K562 (cell line): Measurements from ENCODE around the gene EGR2. TPM values are rescaled to one million over a fixed set of nuclear protein-coding genes. Genes with fewer than 3 reads are reported as not detected.
A peak's percentile ranks its signal among the peaks of the same experiment; 100 is the strongest.

ENCODE experiments used
- C11orf30 ChIP-seq: fragments of 450-650 bp; IDR thresholded peaks from 2 replicates; pipeline ENCODE4 v1.6.1; 2016; ENCODE audit warnings: low read depth, mild to moderate bottlenecking
- CREBBP ChIP-seq: IDR thresholded peaks from one replicate; pipeline ENCODE4 v1.6.1; 2012; ENCODE audit warnings: low read depth, mild to moderate bottlenecking, control low read depth, inconsistent platforms, low read length
- MAFF ChIP-seq: IDR thresholded peaks from 2 replicates; pipeline ENCODE4 v1.6.1; 2012; ENCODE audit warnings: low read length, improper control_type of control experiment
- NFRKB ChIP-seq: fragments of 450-650 bp; IDR thresholded peaks from 2 replicates; pipeline ENCODE4 v1.6.1; 2016; ENCODE audit warnings: low read depth
- PREB ChIP-seq: sonication (generic); formaldehyde crosslinking; IDR thresholded peaks from 2 replicates; pipeline ENCODE4 v1.8.1; 2023; ENCODE audit warnings: mild to moderate bottlenecking, missing genetic modification reagents
- PTRF ChIP-seq: fragments of 450-650 bp; IDR thresholded peaks from 2 replicates; pipeline ENCODE4 v1.6.1; 2016; ENCODE audit warnings: mild to moderate bottlenecking, missing genetic modification characterization, missing compliant biosample characterization
- PTTG1 ChIP-seq: fragments of 450-650 bp; IDR thresholded peaks from 2 replicates; pipeline ENCODE4 v1.6.1; 2016; ENCODE audit warnings: low read depth, mild to moderate bottlenecking, missing genetic modification characterization, missing compliant biosample characterization
- PURB ChIP-seq: sonication (generic); formaldehyde crosslinking; IDR thresholded peaks from 2 replicates; pipeline ENCODE4 v1.9.0; 2021; ENCODE audit warnings: low read depth, mild to moderate bottlenecking, missing genetic modification reagents
- XRCC3 ChIP-seq: fragments of 450-650 bp; IDR thresholded peaks from 2 replicates; pipeline ENCODE4 v1.6.1; 2017; ENCODE audit warnings: mild to moderate bottlenecking, moderate library complexity
- ZNF217 ChIP-seq: sonication (generic); formaldehyde crosslinking; IDR thresholded peaks from 2 replicates; pipeline ENCODE4 v1.8.0; 2022; ENCODE audit warnings: mild to moderate bottlenecking, missing genetic modification reagents
- ZNF75A ChIP-seq: fragments of 450-650 bp; formaldehyde crosslinking; IDR thresholded peaks from 2 replicates; pipeline ENCODE4 v1.4.0; 2020; ENCODE audit warnings: mild to moderate bottlenecking
- ZNF76 ChIP-seq: fragments of 250-450 bp; sonication (Bioruptor Pico); IDR thresholded peaks from 2 replicates; pipeline ENCODE4 v1.4.0; 2020; ENCODE audit warnings: mild to moderate bottlenecking, moderate library complexity, borderline replicate concordance
- ZNF764 ChIP-seq: fragments of 250-450 bp; sonication (Bioruptor Pico); IDR thresholded peaks from 2 replicates; pipeline ENCODE4 v1.4.0; 2020; ENCODE audit warnings: low read depth, mild to moderate bottlenecking, moderate library complexity
- polyA plus RNA-seq, 8 experiments: library from polyadenylated mRNA; depleted of rRNA in 4 of 8; stranded (reverse) in 5 of 8; unstranded in 3 of 8; fragments of >200 nt; fragmentation: Nextera tagmentation in 2 of 8; fragmentation: Illumina TruSeq in 1 of 8; extraction: Ambion mirVana in 2 of 8; extraction: Trizol in 1 of 8; gene quantifications; 2 replicates each; pipeline versions ENCODE4 v1.2.1 to v1.2.3, GENCODE V29; 2011 to 2014; ENCODE audit warnings: inconsistent platforms in 1 of 8, missing spikeins in 1 of 8
- total RNA-seq, 7 experiments: library from RNA; depleted of rRNA in 6 of 7; stranded (reverse); fragments of >200 nt in 6 of 7; fragmentation: Illumina TruSeq in 2 of 7; extraction: Trizol in 2 of 7; gene quantifications; 2 replicates each; pipeline versions ENCODE4 v1.2.1 to v1.2.3, GENCODE V29; 2011 to 2021; ENCODE audit warnings: low replicate concordance in 1 of 7
- TF ChIP-seq, protein P1 (sequence below): fragments of 450-650 bp; IDR thresholded peaks from 2 replicates; pipeline ENCODE4 v1.6.1; 2016; ENCODE audit warnings: mild to moderate bottlenecking, moderate library complexity
- TF ChIP-seq, protein P2 (sequence below): sonication (generic); formaldehyde crosslinking; IDR thresholded peaks from 2 replicates; pipeline ENCODE4 v1.9.0; 2022; ENCODE audit warnings: mild to moderate bottlenecking, missing genetic modification reagents

Gene EGR2
- total and polyA plus RNA-seq, 9 of the 15 experiments (the other 6 are each of a cell fraction or from before 2014, with no cell fraction given): 0.08 to 0.18 (median 0.12) TPM; not detected in 4

DNA sequence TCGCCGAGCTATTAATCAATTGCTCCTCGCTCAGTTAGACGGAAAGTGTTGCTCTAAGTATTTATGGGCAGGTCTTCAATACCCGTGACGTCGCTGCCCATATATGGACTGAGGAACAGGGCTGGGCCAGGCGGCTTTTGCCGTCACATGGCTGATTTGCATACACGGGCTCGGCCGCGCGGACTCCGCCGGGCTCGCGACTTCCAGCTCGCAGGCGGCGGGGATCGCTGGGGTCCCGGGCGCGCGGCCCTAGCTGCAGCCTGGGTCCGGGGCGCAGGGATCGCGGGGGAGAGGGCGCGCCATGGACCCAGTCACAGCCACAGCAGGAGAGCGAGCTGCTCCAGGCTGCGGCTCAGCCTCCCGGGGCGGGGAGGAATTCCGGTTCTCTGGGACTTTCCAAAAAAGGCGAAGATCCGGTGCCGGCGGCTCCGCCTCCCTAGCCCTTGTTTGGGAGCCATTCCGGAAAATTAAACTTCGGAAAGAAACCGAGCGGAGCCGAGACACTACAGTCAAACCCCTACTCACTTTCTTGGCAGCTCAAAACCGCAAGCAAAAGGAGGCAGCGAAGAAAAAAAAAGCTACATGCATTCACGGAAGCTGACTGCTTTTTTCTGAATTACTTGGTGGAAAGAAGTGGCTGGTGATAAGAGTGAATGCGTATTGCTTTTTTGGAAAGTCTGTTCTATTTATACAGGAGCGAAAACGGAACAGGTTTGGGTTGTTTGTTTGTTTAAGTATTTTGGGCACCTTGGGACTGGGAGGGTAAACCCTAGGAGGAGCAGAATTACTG, at the start of gene EGR2 (continued):
- no peak for TF ChIP-seq ZNF764 (CRISPR knock-in tag)
- TF ChIP-seq ZNF75A: no peak
- TF ChIP-seq CREBBP: no peak
- TF ChIP-seq PURB (CRISPR knock-in tag): no peak
- no peak for TF ChIP-seq PTRF (tag)
- TF ChIP-seq, protein P1, sequence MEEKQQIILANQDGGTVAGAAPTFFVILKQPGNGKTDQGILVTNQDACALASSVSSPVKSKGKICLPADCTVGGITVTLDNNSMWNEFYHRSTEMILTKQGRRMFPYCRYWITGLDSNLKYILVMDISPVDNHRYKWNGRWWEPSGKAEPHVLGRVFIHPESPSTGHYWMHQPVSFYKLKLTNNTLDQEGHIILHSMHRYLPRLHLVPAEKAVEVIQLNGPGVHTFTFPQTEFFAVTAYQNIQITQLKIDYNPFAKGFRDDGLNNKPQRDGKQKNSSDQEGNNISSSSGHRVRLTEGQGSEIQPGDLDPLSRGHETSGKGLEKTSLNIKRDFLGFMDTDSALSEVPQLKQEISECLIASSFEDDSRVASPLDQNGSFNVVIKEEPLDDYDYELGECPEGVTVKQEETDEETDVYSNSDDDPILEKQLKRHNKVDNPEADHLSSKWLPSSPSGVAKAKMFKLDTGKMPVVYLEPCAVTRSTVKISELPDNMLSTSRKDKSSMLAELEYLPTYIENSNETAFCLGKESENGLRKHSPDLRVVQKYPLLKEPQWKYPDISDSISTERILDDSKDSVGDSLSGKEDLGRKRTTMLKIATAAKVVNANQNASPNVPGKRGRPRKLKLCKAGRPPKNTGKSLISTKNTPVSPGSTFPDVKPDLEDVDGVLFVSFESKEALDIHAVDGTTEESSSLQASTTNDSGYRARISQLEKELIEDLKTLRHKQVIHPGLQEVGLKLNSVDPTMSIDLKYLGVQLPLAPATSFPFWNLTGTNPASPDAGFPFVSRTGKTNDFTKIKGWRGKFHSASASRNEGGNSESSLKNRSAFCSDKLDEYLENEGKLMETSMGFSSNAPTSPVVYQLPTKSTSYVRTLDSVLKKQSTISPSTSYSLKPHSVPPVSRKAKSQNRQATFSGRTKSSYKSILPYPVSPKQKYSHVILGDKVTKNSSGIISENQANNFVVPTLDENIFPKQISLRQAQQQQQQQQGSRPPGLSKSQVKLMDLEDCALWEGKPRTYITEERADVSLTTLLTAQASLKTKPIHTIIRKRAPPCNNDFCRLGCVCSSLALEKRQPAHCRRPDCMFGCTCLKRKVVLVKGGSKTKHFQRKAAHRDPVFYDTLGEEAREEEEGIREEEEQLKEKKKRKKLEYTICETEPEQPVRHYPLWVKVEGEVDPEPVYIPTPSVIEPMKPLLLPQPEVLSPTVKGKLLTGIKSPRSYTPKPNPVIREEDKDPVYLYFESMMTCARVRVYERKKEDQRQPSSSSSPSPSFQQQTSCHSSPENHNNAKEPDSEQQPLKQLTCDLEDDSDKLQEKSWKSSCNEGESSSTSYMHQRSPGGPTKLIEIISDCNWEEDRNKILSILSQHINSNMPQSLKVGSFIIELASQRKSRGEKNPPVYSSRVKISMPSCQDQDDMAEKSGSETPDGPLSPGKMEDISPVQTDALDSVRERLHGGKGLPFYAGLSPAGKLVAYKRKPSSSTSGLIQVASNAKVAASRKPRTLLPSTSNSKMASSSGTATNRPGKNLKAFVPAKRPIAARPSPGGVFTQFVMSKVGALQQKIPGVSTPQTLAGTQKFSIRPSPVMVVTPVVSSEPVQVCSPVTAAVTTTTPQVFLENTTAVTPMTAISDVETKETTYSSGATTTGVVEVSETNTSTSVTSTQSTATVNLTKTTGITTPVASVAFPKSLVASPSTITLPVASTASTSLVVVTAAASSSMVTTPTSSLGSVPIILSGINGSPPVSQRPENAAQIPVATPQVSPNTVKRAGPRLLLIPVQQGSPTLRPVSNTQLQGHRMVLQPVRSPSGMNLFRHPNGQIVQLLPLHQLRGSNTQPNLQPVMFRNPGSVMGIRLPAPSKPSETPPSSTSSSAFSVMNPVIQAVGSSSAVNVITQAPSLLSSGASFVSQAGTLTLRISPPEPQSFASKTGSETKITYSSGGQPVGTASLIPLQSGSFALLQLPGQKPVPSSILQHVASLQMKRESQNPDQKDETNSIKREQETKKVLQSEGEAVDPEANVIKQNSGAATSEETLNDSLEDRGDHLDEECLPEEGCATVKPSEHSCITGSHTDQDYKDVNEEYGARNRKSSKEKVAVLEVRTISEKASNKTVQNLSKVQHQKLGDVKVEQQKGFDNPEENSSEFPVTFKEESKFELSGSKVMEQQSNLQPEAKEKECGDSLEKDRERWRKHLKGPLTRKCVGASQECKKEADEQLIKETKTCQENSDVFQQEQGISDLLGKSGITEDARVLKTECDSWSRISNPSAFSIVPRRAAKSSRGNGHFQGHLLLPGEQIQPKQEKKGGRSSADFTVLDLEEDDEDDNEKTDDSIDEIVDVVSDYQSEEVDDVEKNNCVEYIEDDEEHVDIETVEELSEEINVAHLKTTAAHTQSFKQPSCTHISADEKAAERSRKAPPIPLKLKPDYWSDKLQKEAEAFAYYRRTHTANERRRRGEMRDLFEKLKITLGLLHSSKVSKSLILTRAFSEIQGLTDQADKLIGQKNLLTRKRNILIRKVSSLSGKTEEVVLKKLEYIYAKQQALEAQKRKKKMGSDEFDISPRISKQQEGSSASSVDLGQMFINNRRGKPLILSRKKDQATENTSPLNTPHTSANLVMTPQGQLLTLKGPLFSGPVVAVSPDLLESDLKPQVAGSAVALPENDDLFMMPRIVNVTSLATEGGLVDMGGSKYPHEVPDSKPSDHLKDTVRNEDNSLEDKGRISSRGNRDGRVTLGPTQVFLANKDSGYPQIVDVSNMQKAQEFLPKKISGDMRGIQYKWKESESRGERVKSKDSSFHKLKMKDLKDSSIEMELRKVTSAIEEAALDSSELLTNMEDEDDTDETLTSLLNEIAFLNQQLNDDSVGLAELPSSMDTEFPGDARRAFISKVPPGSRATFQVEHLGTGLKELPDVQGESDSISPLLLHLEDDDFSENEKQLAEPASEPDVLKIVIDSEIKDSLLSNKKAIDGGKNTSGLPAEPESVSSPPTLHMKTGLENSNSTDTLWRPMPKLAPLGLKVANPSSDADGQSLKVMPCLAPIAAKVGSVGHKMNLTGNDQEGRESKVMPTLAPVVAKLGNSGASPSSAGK: no peak
- TF ChIP-seq XRCC3: no peak
- TF ChIP-seq PREB (CRISPR knock-in tag): no peak
- no peak for TF ChIP-seq MAFF
- TF ChIP-seq ZNF76 (CRISPR knock-in tag): no peak
- no peak for TF ChIP-seq PTTG1 (tag)
- no peak for TF ChIP-seq ZNF217 (CRISPR knock-in tag)
- no peak for TF ChIP-seq NFRKB
- TF ChIP-seq, protein P2, sequence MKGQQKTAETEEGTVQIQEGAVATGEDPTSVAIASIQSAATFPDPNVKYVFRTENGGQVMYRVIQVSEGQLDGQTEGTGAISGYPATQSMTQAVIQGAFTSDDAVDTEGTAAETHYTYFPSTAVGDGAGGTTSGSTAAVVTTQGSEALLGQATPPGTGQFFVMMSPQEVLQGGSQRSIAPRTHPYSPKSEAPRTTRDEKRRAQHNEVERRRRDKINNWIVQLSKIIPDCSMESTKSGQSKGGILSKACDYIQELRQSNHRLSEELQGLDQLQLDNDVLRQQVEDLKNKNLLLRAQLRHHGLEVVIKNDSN (CRISPR knock-in tag): peak; percentile 89
- no peak for TF ChIP-seq C11orf30
